HepG2 (cell line): Measurements from ENCODE around the gene IL32. TPM values are rescaled to one million over a fixed set of nuclear protein-coding genes. Genes with fewer than 3 reads are reported as not detected.

Experiments
- ATAC-seq: fragments of 200-7000 bp; cut with Tn5 transposase; 3 replicates; pipeline ENCODE4 v1.9.1; 2020; ENCODE audit warnings: mild to moderate bottlenecking, moderate library complexity
- BruUV-seq: library from RNA; stranded (reverse); fragments of 400-500 nt; replicated peaks from 2 replicates; lab custom pipeline; 2021; lab: Mats Ljungman, UMichigan
- CTCF ChIA-PET: fragments of 300-600 bp; formaldehyde crosslinking; extraction: SDS; loops from one replicate; lab custom pipeline; 2021; ENCODE audit warnings: low total read pairs, inconsistent platforms, low intra/inter-chr PET ratio; lab: Yijun Ruan, JAX
- POLR2A ChIA-PET: fragments of 350-600 bp; sonication (Branson Sonifier 250); formaldehyde crosslinking; loops from one replicate; lab custom pipeline; 2020; ENCODE audit warnings: antibody characterized with exemption, inconsistent platforms; lab: Yijun Ruan, JAX
- DNase-seq: peaks from one replicate; pipeline ENCODE4 v3.0.0-alpha.2; 2015; ENCODE audit warnings: low spot score
- FAIRE-seq: peaks from 3 replicates; lab custom pipeline; 2011; peaks lifted over from hg19 to GRCh38; lab: Jason Lieb, UNC
- H2AFZ ChIP-seq: one replicate; pipeline ENCODE4 v1.6.1; 2011; ENCODE audit warnings: low read length, inconsistent platforms
- H3K27ac ChIP-seq: fragments of 300-600 bp; 3 replicates; pipeline ENCODE4 v1.8.0; 2011; ENCODE audit warnings: mixed run types, mild to moderate bottlenecking, mixed read lengths, low read length, inconsistent platforms; ENCODE audit not compliant: insufficient read depth; ENCODE audit errors: extremely low read length
- H3K27me3 ChIP-seq, 2 experiments: fragments of 200-600 bp in 1 of 2; 2 replicates in 1 of 2; 3 replicates in 1 of 2; pipeline versions ENCODE4 v1.6.0 to v1.8.0; 2011; ENCODE audit warnings: low read length in 2 of 2, mild to moderate bottlenecking in 2 of 2, moderate library complexity in 2 of 2, inconsistent platforms in 1 of 2; ENCODE audit not compliant: insufficient read depth in 2 of 2, control insufficient read depth in 1 of 2
- H3K36me3 ChIP-seq, 2 experiments: fragments of 200-600 bp in 1 of 2; replicated peaks in 1 of 2; 2 replicates in 1 of 2; 3 replicates in 1 of 2; pipeline versions ENCODE4 v1.5.1 to v1.8.0; 2011; ENCODE audit warnings: low read length in 2 of 2, inconsistent platforms in 1 of 2; ENCODE audit not compliant: insufficient read depth in 2 of 2, control insufficient read depth in 1 of 2
- H3K4me1 ChIP-seq: 2 replicates; pipeline ENCODE4 v1.5.1; 2012; ENCODE audit warnings: low read length, inconsistent platforms; ENCODE audit not compliant: insufficient read depth
- H3K4me2 ChIP-seq: 2 replicates; pipeline ENCODE4 v1.6.0; 2011; ENCODE audit warnings: low read depth, low read length, inconsistent platforms
- H3K4me3 ChIP-seq, 3 experiments: fragments of 200-600 bp in 1 of 3; sonication (generic), shearing (Covaris generic) in 1 of 3; replicated peaks in 1 of 3; 2 replicates each; pipeline ENCODE4 v1.5.1; 2011 to 2016; ENCODE audit warnings: low read length in 3 of 3, inconsistent platforms in 2 of 3, low read depth in 2 of 3, mild to moderate bottlenecking in 2 of 3, control low read depth in 1 of 3, mixed read lengths in 1 of 3; ENCODE audit not compliant: insufficient read depth in 1 of 3
- H3K79me2 ChIP-seq: one replicate; pipeline ENCODE4 v1.6.1; 2011; ENCODE audit warnings: low read length, inconsistent platforms; ENCODE audit not compliant: insufficient read depth
- H3K9ac ChIP-seq: 2 replicates; pipeline ENCODE4 v1.6.0; 2011; ENCODE audit warnings: mild to moderate bottlenecking, low read depth, low read length, inconsistent platforms; ENCODE audit not compliant: insufficient read depth
- H3K9me3 ChIP-seq: 2 replicates; pipeline ENCODE4 v1.5.1; 2012; ENCODE audit warnings: mild to moderate bottlenecking, low read length
- H4K20me1 ChIP-seq: 2 replicates; pipeline ENCODE4 v1.6.0; 2011; ENCODE audit warnings: inconsistent platforms, mild to moderate bottlenecking, low read length, moderate library complexity; ENCODE audit not compliant: insufficient read depth
- CTCF ChIP-seq: sonication (generic); formaldehyde crosslinking; IDR thresholded peaks from 2 replicates; pipeline ENCODE4 v1.5.0; 2020; ENCODE audit warnings: mild to moderate bottlenecking, missing genetic modification reagents, moderate library complexity
- NR2C2 ChIP-seq: sonication (generic); formaldehyde crosslinking; IDR thresholded peaks from 2 replicates; pipeline ENCODE4 v1.4.0; 2020; ENCODE audit warnings: missing genetic modification reagents, mild to moderate bottlenecking, moderate library complexity, borderline replicate concordance
- SAP130 ChIP-seq: IDR thresholded peaks from 2 replicates; pipeline ENCODE4 v1.6.1; 2016; ENCODE audit warnings: low read depth
- SMC3 ChIP-seq: IDR thresholded peaks from 2 replicates; pipeline ENCODE4 v1.6.1; 2011; ENCODE audit warnings: low read length, improper control_type of control experiment
- STAG1 ChIP-seq: sonication (generic); formaldehyde crosslinking; IDR thresholded peaks from 2 replicates; pipeline ENCODE4 v1.4.0; 2020; ENCODE audit warnings: missing genetic modification reagents
- ZNF709 ChIP-seq: sonication (generic); formaldehyde crosslinking; IDR thresholded peaks from 2 replicates; pipeline ENCODE4 v1.5.0; 2020; ENCODE audit warnings: mild to moderate bottlenecking, missing genetic modification reagents
- WGBS: methylation state at CpG from one replicate; pipeline ENCODE4 v1.1.6; 2017; ENCODE audit warnings: low lambda C conversion rate; 5-methylcytosine and 5-hydroxymethylcytosine counted together
- in situ Hi-C: cut with HindIII; loops from 2 replicates; pipeline ENCODE4 v1.10.0; 2017; ENCODE audit warnings: low pct_unique_long_range_greater_than_20kb; ENCODE audit not compliant: extremely low pct_ligation_motif_present
- intact Hi-C: fragments of 100-400 bp; cut with micrococcal nuclease; formaldehyde crosslinking; loops from one replicate; pipeline ENCODE4 v1.10.0; 2022; ENCODE audit not compliant: unreplicated experiment
- polyA plus RNA-seq, 8 experiments: library from polyadenylated mRNA; depleted of rRNA in 3 of 8; stranded (reverse) in 7 of 8; unstranded in 1 of 8; fragments of >200 nt; fragmentation: Illumina TruSeq in 4 of 8; extraction: Trizol in 4 of 8; gene quantifications; 2 replicates each; pipeline versions ENCODE4 v1.2.1 to v1.2.3, GENCODE V29; 2011 to 2016; ENCODE audit warnings: low read depth in 4 of 8, missing spikeins in 1 of 8, mixed read lengths in 1 of 8; ENCODE audit not compliant: insufficient read depth in 1 of 8
- total RNA-seq, 5 experiments: library from RNA; depleted of rRNA; stranded (reverse); fragments of >200 nt; fragmentation: Illumina TruSeq; extraction: Trizol; gene quantifications; 2 replicates each; pipeline ENCODE4 v1.2.3, GENCODE V29; 2016; ENCODE audit warnings: low read depth in 1 of 5

The IL32 gene
- total and polyA plus RNA-seq, 2 of the 13 experiments (the other 11 are each of a cell fraction or from before 2014, with no cell fraction given): 115 to 165 TPM

- FAIRE-seq: peak; percentile 34
- no peaks in the 10 kb centered on the region for H3K36me3 ChIP-seq
- H3K9ac ChIP-seq: no peak overlapping the region
- peaks cover 0 to 20% of the 10 kb centered on the region in 2 experiments; a peak in 2 of 5 replicates for H3K27me3 ChIP-seq
- no peak for ATAC-seq
- no peak overlapping the region for H3K4me3 ChIP-seq
- DNase-seq: peak; percentile 55
- intact Hi-C loops (loop anchor here (5.0 kb wide), 1 partner anchor 38 kb away; no protein-coding TSS in a partner anchor), in situ Hi-C loops (no loop called here)
- no peak for TF ChIP-seq ZNF709 (CRISPR knock-in tag)
- peak; percentile 51 for TF ChIP-seq STAG1 (CRISPR knock-in tag)
- no peak for TF ChIP-seq NR2C2
- 0 out of 2 replicates have a peak, but pooled peaks have one; percentile 17 for TF ChIP-seq SAP130
- peak; percentile 37; the same call in 1 of the 2 replicates for TF ChIP-seq SMC3
- TF ChIP-seq CTCF (CRISPR knock-in tag): peak; percentile 70
- ChIA-PET POLR2A (no interaction called here), CTCF (interaction anchor here (1.2 to 1.5 kb wide), 2 partner anchors 35 kb away, joined by 5 to 8 read pairs; no protein-coding TSS in a partner anchor)
- H3K4me2 ChIP-seq: no peak overlapping the region
- no peaks in the 10 kb centered on the region for H3K9me3 ChIP-seq
- H2AFZ ChIP-seq: no peak overlapping the region
- WGBS: 63% methylated on average over 21 of the region's 22 CpGs
- H4K20me1 ChIP-seq: no peaks in the 10 kb centered on the region
- H3K4me1 ChIP-seq: peaks cover 26% of the 10 kb centered on the region
- no peaks in the 10 kb centered on the region for H3K79me2 ChIP-seq
- BruUV-seq: no TSS peak
- H3K27ac ChIP-seq: no peak overlapping the region
Measured at GRCh38 chr16:3094289-3095027, 29.0 kb downstream of the IL32 start.
